GM12801 (cell line): Measurements from ENCODE around the gene PODNL1.

Experiments
- TF ChIP-seq, protein P1 (sequence below): IDR thresholded peaks from one replicate; pipeline ENCODE4 v1.5.1; 2011; ENCODE audit warnings: control low read depth; ENCODE audit not compliant: insufficient read length; ENCODE audit errors: extremely low read depth

Gene PODNL1

GRCh38 chr19:13983213-13983889, 45.1 kb upstream of the PODNL1 start:
- TF ChIP-seq, protein P1, sequence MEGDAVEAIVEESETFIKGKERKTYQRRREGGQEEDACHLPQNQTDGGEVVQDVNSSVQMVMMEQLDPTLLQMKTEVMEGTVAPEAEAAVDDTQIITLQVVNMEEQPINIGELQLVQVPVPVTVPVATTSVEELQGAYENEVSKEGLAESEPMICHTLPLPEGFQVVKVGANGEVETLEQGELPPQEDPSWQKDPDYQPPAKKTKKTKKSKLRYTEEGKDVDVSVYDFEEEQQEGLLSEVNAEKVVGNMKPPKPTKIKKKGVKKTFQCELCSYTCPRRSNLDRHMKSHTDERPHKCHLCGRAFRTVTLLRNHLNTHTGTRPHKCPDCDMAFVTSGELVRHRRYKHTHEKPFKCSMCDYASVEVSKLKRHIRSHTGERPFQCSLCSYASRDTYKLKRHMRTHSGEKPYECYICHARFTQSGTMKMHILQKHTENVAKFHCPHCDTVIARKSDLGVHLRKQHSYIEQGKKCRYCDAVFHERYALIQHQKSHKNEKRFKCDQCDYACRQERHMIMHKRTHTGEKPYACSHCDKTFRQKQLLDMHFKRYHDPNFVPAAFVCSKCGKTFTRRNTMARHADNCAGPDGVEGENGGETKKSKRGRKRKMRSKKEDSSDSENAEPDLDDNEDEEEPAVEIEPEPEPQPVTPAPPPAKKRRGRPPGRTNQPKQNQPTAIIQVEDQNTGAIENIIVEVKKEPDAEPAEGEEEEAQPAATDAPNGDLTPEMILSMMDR, result no peak

GRCh38 chr19:13982773-13983172, 44.6 kb upstream of the PODNL1 start:
- TF ChIP-seq, protein P1, result no peak

GRCh38 chr19:13981988-13982501, 43.8 kb upstream of the PODNL1 start:
- TF ChIP-seq, protein P1, result no peak

- TF ChIP-seq, protein P1, result no peak
Measured at GRCh38 chr19:13981467-13981866, 43.2 kb upstream of the PODNL1 start.

DNA sequence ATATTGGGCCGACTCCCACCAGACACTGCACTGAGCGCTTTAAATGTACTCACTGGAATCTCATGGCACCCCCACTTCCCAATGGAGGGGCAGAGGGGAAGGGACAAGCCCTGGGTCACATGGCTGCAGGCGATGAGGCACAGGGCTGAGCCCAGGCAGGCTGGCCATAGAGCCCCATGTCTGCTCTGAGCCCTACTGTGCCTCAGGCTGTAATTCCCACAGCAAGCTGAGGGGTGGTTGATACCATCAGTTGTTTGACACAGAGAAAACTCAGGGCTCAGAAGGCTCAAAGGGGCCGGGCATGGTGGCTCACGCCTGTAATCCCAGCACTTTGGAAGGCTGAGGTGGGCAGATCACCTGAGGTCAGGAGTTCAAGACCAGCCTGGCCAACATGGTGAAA, 42.8 kb upstream of the PODNL1 start:
- TF ChIP-seq, protein P1, result no peak

DNA sequence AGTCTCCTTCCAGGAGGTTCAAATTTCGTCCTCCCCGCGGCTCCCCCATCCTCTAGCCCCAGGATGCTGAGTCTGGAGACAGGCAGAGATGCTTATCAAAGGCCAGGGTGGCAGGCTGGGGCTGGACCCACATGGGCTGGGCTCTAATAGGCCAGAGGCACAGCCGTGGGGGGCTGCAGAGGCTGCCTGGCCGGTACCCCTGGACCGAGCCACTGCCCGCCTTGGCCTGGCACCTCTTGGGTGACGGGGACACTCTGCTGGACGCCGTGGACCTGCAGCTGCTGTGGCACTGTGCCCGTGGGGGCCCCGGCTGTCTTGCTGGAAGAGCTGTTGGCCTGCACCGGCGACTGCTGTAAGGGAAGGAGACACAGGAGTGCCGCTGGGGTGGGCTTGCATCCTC, 42.1 kb upstream of the PODNL1 start:
- TF ChIP-seq, protein P1, result no peak

GRCh38 chr19:13979686-13980085, 41.5 kb upstream of the PODNL1 start:
- TF ChIP-seq, protein P1, result no peak
